Endothelial cell of umbilical vein (primary cell): ENCODE measurements around the gene HSPA12A. TPM values are rescaled to one million over a fixed set of nuclear protein-coding genes. Genes with fewer than 3 reads are reported as not detected.

ENCODE experiments used
- BruUV-seq: library from RNA; stranded (reverse); fragments of 400-500 nt; replicated peaks from 2 replicates; lab custom pipeline; 2021; lab: Mats Ljungman, UMichigan
- CTCF ChIA-PET: fragments of 300-600, 350-600 bp; sonication (Branson Sonifier 250); formaldehyde crosslinking; loops from one replicate; lab custom pipeline; 2021; ENCODE audit warnings: antibody characterized with exemption, inconsistent platforms; lab: Charles Lee
- POLR2A ChIA-PET: fragments of 300-600, 350-600 bp; sonication (Branson Sonifier 250); formaldehyde crosslinking; loops from one replicate; lab custom pipeline; 2021; ENCODE audit warnings: antibody characterized with exemption, inconsistent platforms; lab: Charles Lee
- DNase-seq: peaks from one replicate; pipeline ENCODE4 v3.0.0-alpha.2; 2011; ENCODE audit warnings: low read depth, low spot score
- FAIRE-seq: peaks from 2 replicates; lab custom pipeline; 2011; peaks lifted over from hg19 to GRCh38; lab: Jason Lieb, UNC
- H2AFZ ChIP-seq: 2 replicates; pipeline ENCODE4 v1.6.0; 2012; ENCODE audit warnings: low read depth, low read length, control low read depth, inconsistent platforms
- H3K27ac ChIP-seq: 2 replicates; pipeline ENCODE4 v1.5.1; 2011; ENCODE audit warnings: low read depth, mild to moderate bottlenecking, control low read depth, low read length, moderate library complexity; ENCODE audit not compliant: insufficient read depth
- H3K27me3 ChIP-seq, 2 experiments: 2 replicates each; pipeline versions ENCODE4 v1.6.0 to v1.6.1; 2011; ENCODE audit warnings: low read length in 2 of 2, mixed read lengths in 1 of 2; ENCODE audit not compliant: control insufficient read depth in 2 of 2, insufficient read depth in 2 of 2
- H3K36me3 ChIP-seq, 2 experiments: 2 replicates in 1 of 2; 3 replicates in 1 of 2; pipeline ENCODE4 v1.5.1; 2011; ENCODE audit warnings: low read length in 2 of 2, mild to moderate bottlenecking in 1 of 2, moderate library complexity in 1 of 2; ENCODE audit not compliant: control insufficient read depth in 2 of 2, insufficient read depth in 2 of 2; ENCODE audit errors: extremely low read depth in 1 of 2
- H3K4me1 ChIP-seq: 3 replicates; pipeline ENCODE4 v1.5.1; 2011; ENCODE audit warnings: mild to moderate bottlenecking, low read length; ENCODE audit not compliant: control insufficient read depth, insufficient read depth; ENCODE audit errors: extremely low read depth
- H3K4me2 ChIP-seq: 2 replicates; pipeline ENCODE4 v1.6.1; 2011; ENCODE audit warnings: low read length, control low read depth, mixed read lengths; ENCODE audit not compliant: insufficient read depth
- H3K4me3 ChIP-seq, 3 experiments: fragments of 200-600 bp in 1 of 3; sonication (generic), shearing (Covaris generic) in 1 of 3; replicated peaks in 1 of 3; 2 replicates each; pipeline ENCODE4 v1.5.1; 2011 to 2016; ENCODE audit warnings: control low read depth in 3 of 3, low read length in 3 of 3, mild to moderate bottlenecking in 2 of 3, inconsistent platforms in 1 of 3, low read depth in 1 of 3, moderate library complexity in 1 of 3; ENCODE audit not compliant: insufficient read depth in 1 of 3
- H3K79me2 ChIP-seq: 2 replicates; pipeline ENCODE4 v1.6.0; 2012; ENCODE audit warnings: low read length, inconsistent platforms; ENCODE audit not compliant: control insufficient read depth, insufficient read depth
- H3K9ac ChIP-seq: replicated peaks from 2 replicates; pipeline ENCODE3; 2011; ENCODE audit warnings: low read length, control low read depth; ENCODE audit not compliant: insufficient read depth; ENCODE audit errors: extremely low read depth
- H3K9me1 ChIP-seq: replicated peaks from 3 replicates; pipeline ENCODE4 v1.6.0; 2011; ENCODE audit warnings: mild to moderate bottlenecking, low read length; ENCODE audit not compliant: control insufficient read depth, insufficient read depth; ENCODE audit errors: extremely low read depth
- H3K9me3 ChIP-seq: replicated peaks from 2 replicates; pipeline ENCODE4 v1.5.1; 2012; ENCODE audit warnings: low read length, inconsistent platforms; ENCODE audit not compliant: control insufficient read depth, insufficient read depth
- H4K20me1 ChIP-seq: replicated peaks from 2 replicates; pipeline ENCODE3; 2011; ENCODE audit warnings: mild to moderate bottlenecking, low read length; ENCODE audit not compliant: control insufficient read depth, insufficient read depth; ENCODE audit errors: extremely low read depth
- EZH2 ChIP-seq: IDR thresholded peaks from 2 replicates; pipeline ENCODE4 v1.6.1; 2012; ENCODE audit warnings: borderline replicate concordance, low read depth, mild to moderate bottlenecking, moderate library complexity, low read length, inconsistent platforms; ENCODE audit not compliant: severe bottlenecking
- FOS ChIP-seq: IDR thresholded peaks from 2 replicates; pipeline ENCODE4 v1.6.1; 2011; ENCODE audit warnings: mild to moderate bottlenecking, low read length, moderate library complexity, borderline replicate concordance; ENCODE audit not compliant: insufficient read depth
- GATA2 ChIP-seq: IDR thresholded peaks from 2 replicates; pipeline ENCODE4 v1.7.0; 2011; ENCODE audit warnings: low read depth, mild to moderate bottlenecking, moderate library complexity, mixed read lengths, low read length; ENCODE audit not compliant: insufficient read length, insufficient read depth
- JUN ChIP-seq: IDR thresholded peaks from 2 replicates; pipeline ENCODE4 v1.6.1; 2011; ENCODE audit warnings: borderline replicate concordance, low read depth; ENCODE audit not compliant: insufficient read length, insufficient read depth
- MYC ChIP-seq: IDR thresholded peaks from one replicate; pipeline ENCODE4 v1.6.1; 2011; ENCODE audit warnings: mild to moderate bottlenecking, low read depth, low read length
- POLR2A ChIP-seq: IDR thresholded peaks from 2 replicates; pipeline ENCODE4 v1.6.1; 2012; ENCODE audit warnings: low read depth, mild to moderate bottlenecking, control low read depth, low read length
- POLR2AphosphoS5 ChIP-seq: IDR thresholded peaks from 2 replicates; pipeline ENCODE4 v1.6.1; 2012; ENCODE audit warnings: low read depth, mild to moderate bottlenecking, control low read depth, low read length, moderate library complexity; ENCODE audit not compliant: insufficient read depth
- dilution Hi-C: fragments of 300-500 bp; cut with MboI; formaldehyde crosslinking; loops from one replicate; pipeline ENCODE4 v1.15.0; 2019; ENCODE audit warnings: low sequenced_read_pairs; ENCODE audit not compliant: extremely low pct_ligation_motif_present
- intact Hi-C: fragments of 100-400 bp; cut with micrococcal nuclease; formaldehyde crosslinking; loops from one replicate; pipeline ENCODE4 v1.10.0; 2022
- polyA plus RNA-seq, 4 experiments: library from polyadenylated mRNA; depleted of rRNA in 3 of 4; stranded (reverse) in 3 of 4; unstranded in 1 of 4; fragments of >200 nt; gene quantifications; 2 replicates each; pipeline versions ENCODE4 v1.2.1 to v1.2.3, GENCODE V29; 2011 to 2012; ENCODE audit warnings: missing spikeins in 1 of 4
- total RNA-seq: library from RNA; stranded (reverse); gene quantifications from 2 replicates; pipeline ENCODE4 v1.2.3, GENCODE V29; 2021
- TF ChIP-seq, protein P1 (sequence below), 2 donors: IDR thresholded peaks; 1 replicate in 1 of 2; 2 replicates in 1 of 2; pipeline ENCODE4 v1.5.1; 2011; ENCODE audit warnings: low read length in 2 of 2, mild to moderate bottlenecking in 2 of 2, moderate library complexity in 2 of 2, control low read depth in 1 of 2, inconsistent platforms in 1 of 2, low read depth in 1 of 2; ENCODE audit not compliant: insufficient read depth in 1 of 2; ENCODE audit errors: extremely low read depth in 1 of 2
- TF ChIP-seq, protein P2 (sequence below): IDR thresholded peaks from 2 replicates; pipeline ENCODE4 v1.6.1; 2011; ENCODE audit not compliant: insufficient read depth, insufficient read length

Gene HSPA12A
- total and polyA plus RNA-seq, 2 donors (not counting 3 experiments of a cell fraction or from before 2014, with no cell fraction given), result 0.22 to 0.29 TPM

DNA sequence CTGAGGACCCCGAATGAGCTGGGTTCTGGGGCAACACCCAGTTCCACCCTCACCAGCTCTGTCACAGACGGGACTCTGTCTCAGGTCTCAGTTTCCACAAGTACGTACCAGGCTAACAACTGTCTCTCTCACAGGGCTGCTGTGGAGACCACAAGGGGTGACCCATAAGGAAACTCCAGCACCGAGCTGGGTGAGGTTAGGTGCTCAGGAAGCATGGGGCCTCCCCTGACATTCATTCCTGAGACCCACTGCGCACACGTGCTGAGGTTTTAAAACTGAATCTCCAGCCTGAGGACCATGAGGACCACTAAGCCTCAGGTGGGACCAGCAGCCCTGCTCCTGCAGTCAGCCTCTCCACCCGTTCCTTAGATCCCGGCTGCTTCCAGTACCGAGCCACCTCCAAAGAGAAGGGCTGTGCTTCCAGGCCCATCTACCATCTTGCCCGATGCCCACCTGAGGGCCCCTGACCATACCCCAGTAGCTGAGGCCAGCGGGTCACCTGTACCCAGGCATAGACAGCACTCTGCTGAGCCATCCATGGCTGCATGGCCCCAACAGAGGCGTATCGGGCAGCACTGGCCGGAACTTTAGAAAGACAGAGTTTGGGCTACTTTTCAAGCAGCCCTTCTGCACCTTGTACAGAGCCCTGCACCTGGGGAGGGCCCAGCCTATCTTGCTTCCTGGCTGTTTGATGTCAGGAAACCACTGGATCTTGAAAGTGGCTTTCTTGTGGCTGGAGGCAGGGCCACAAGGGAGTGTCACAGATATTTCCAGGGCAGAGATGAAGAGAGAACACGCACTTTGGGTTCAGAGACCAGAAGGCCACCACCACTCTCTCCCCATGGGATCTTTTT is 18.7 kb downstream of the HSPA12A start:
- no peaks in the 10 kb centered on the region for H3K27me3 ChIP-seq
- BruUV-seq, result no TSS peak
- DNase-seq, result no peak
- POLR2A ChIA-PET, result no interaction called here
- no peaks in the 10 kb centered on the region for H3K36me3 ChIP-seq
- intact Hi-C loops (no loop called here), dilution Hi-C loops (no loop called here)
- no peak overlapping the region for H3K27ac ChIP-seq
- no peak overlapping the region for H3K4me3 ChIP-seq
- no peak overlapping the region for H3K4me2 ChIP-seq
- H3K79me2 ChIP-seq, result no peaks in the 10 kb centered on the region
- no peak overlapping the region for H3K9ac ChIP-seq
- H4K20me1 ChIP-seq, result no peaks in the 10 kb centered on the region
- TF ChIP-seq, protein P1, sequence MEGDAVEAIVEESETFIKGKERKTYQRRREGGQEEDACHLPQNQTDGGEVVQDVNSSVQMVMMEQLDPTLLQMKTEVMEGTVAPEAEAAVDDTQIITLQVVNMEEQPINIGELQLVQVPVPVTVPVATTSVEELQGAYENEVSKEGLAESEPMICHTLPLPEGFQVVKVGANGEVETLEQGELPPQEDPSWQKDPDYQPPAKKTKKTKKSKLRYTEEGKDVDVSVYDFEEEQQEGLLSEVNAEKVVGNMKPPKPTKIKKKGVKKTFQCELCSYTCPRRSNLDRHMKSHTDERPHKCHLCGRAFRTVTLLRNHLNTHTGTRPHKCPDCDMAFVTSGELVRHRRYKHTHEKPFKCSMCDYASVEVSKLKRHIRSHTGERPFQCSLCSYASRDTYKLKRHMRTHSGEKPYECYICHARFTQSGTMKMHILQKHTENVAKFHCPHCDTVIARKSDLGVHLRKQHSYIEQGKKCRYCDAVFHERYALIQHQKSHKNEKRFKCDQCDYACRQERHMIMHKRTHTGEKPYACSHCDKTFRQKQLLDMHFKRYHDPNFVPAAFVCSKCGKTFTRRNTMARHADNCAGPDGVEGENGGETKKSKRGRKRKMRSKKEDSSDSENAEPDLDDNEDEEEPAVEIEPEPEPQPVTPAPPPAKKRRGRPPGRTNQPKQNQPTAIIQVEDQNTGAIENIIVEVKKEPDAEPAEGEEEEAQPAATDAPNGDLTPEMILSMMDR (IDR thresholded peaks at IDR 0.05; ENCODE audit: extremely low read depth in 1 of 2, insufficient read depth in 1 of 2, low read depth in 1 of 2, low read length in 2 of 2), result no peak
- TF ChIP-seq EZH2 (no peak), JUN (no peak), POLR2AphosphoS5 (no peak), FOS (no peak), POLR2A (no peak), GATA2 (no peak), MYC (no peak)
- TF ChIP-seq, protein P2, sequence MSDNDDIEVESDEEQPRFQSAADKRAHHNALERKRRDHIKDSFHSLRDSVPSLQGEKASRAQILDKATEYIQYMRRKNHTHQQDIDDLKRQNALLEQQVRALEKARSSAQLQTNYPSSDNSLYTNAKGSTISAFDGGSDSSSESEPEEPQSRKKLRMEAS, result no peak
- no peaks in the 10 kb centered on the region for H3K9me3 ChIP-seq
- H3K9me1 ChIP-seq, result no peaks in the 10 kb centered on the region
- no peak overlapping the region for H2AFZ ChIP-seq
- FAIRE-seq, result no peak
- CTCF ChIA-PET, result interaction anchor here (1.4 kb wide), 1 partner anchor 64 kb away, joined by 5 read pairs; no protein-coding TSS in a partner anchor
- no peaks in the 10 kb centered on the region for H3K4me1 ChIP-seq
